H1 (cell line): Measurements from ENCODE around the gene ARNT2.

Experiments
- CHD1 ChIP-seq: IDR thresholded peaks from 2 replicates; pipeline ENCODE4 v1.6.1; 2012; ENCODE audit warnings: low read depth, low read length, improper control_type of control experiment
- CREB1 ChIP-seq: IDR thresholded peaks from 2 replicates; pipeline ENCODE4 v1.6.1; 2012; ENCODE audit warnings: inconsistent platforms
- CTCF ChIP-seq, 3 experiments: IDR thresholded peaks; 1 replicate in 2 of 3; 2 replicates in 1 of 3; pipeline versions ENCODE4 v1.5.1 to v1.6.1; 2011; ENCODE audit warnings: low read length in 3 of 3, mild to moderate bottlenecking in 3 of 3, inconsistent platforms in 2 of 3, low read depth in 1 of 3, moderate library complexity in 1 of 3; ENCODE audit not compliant: insufficient read depth in 1 of 3; ENCODE audit errors: control extremely low read depth in 1 of 3
- EGR1 ChIP-seq: IDR thresholded peaks from 2 replicates; pipeline ENCODE4 v1.6.1; 2011; ENCODE audit warnings: low read depth, low read length, borderline replicate concordance
- EP300 ChIP-seq, 2 experiments: IDR thresholded peaks; 1 replicate in 1 of 2; 2 replicates in 1 of 2; pipeline ENCODE4 v1.6.1; 2011 to 2012; ENCODE audit warnings: low read depth in 2 of 2, low read length in 2 of 2, mild to moderate bottlenecking in 2 of 2, borderline replicate concordance in 1 of 2, inconsistent platforms in 1 of 2, moderate library complexity in 1 of 2
- JUN ChIP-seq: IDR thresholded peaks from 2 replicates; pipeline ENCODE4 v1.6.1; 2011; ENCODE audit warnings: low read depth, mild to moderate bottlenecking, improper control_type of control experiment, low read length
- RAD21 ChIP-seq, 2 experiments: IDR thresholded peaks in 1 of 2; conservative IDR thresholded peaks in 1 of 2; 2 replicates each; pipeline ENCODE4 v1.6.1; 2011; ENCODE audit warnings: low read depth in 2 of 2, low read length in 2 of 2, improper control_type of control experiment in 1 of 2, inconsistent platforms in 1 of 2, mild to moderate bottlenecking in 1 of 2, moderate library complexity in 1 of 2
- RFX5 ChIP-seq: IDR thresholded peaks from 2 replicates; pipeline ENCODE4 v1.6.1; 2011; ENCODE audit warnings: low read depth, low read length, improper control_type of control experiment, borderline replicate concordance
- SP2 ChIP-seq: IDR thresholded peaks from 2 replicates; pipeline ENCODE4 v1.6.1; 2012; ENCODE audit warnings: mild to moderate bottlenecking, low read length, inconsistent platforms
- TAF1 ChIP-seq: IDR thresholded peaks from 2 replicates; pipeline ENCODE4 v1.6.1; 2011; ENCODE audit warnings: mild to moderate bottlenecking, low read depth, low read length
- TEAD4 ChIP-seq: IDR thresholded peaks from 2 replicates; pipeline ENCODE4 v1.6.1; 2012; ENCODE audit warnings: low read depth, low read length, inconsistent platforms, mixed read lengths

- TF ChIP-seq TAF1 (no peak), RFX5 (no peak), CREB1 (no peak), CHD1 (no peak), EP300 (IDR thresholded peaks at IDR 0.05; ENCODE audit: borderline replicate concordance in 1 of 2, low read depth in 2 of 2, low read length in 2 of 2) (no peak), CTCF (IDR thresholded peaks at IDR 0.05; ENCODE audit: control extremely low read depth in 1 of 3, insufficient read depth in 1 of 3, low read depth in 1 of 3, low read length in 3 of 3) (no peak), SP2 (no peak), RAD21 (IDR thresholded peaks at IDR 0.05 in 1 of 2, conservative IDR thresholded peaks at IDR 0.05 in 1 of 2; ENCODE audit: low read depth in 2 of 2, low read length in 2 of 2) (no peak), TEAD4 (no peak), EGR1 (no peak), JUN (no peak)
These were observed 1.8 kb upstream of the ARNT2 start for GRCh38 chr15:80402339-80402738.
